Breast epithelium (tissue), 4 donors: ENCODE results near the gene ARFGAP1. TPM values are rescaled to one million over a fixed set of nuclear protein-coding genes. Genes with fewer than 3 reads are reported as not detected.

ENCODE experiments used
- DNase-seq, 2 donors: peaks; one replicate each; pipeline ENCODE4 v3.0.0-alpha.2; 2019; ENCODE audit warnings: low spot score in 2 of 2
- H3K27ac ChIP-seq, 2 donors: fragments of 200-600 bp; sonication (generic) in 1 of 2; one replicate each; pipeline ENCODE4 v1.5.1; 2016 to 2019; ENCODE audit warnings: mild to moderate bottlenecking in 1 of 2
- H3K27me3 ChIP-seq, 2 donors: fragments of 200-600 bp; sonication (generic) in 1 of 2; one replicate each; pipeline versions ENCODE4 v1.5.1 to v1.6.0; 2017 to 2019; ENCODE audit warnings: control low read depth in 1 of 2, mild to moderate bottlenecking in 1 of 2
- H3K36me3 ChIP-seq: fragments of 200-600 bp; one replicate; pipeline ENCODE4 v1.5.1; 2019
- H3K4me1 ChIP-seq, 2 donors: fragments of 200-600 bp; sonication (generic); one replicate each; pipeline ENCODE4 v1.5.1; 2016 to 2019; ENCODE audit warnings: control low read depth in 1 of 2
- H3K4me3 ChIP-seq, 3 donors: fragments of 200-600 bp; sonication (generic); 1 replicate in 2 of 3; 2 replicates in 1 of 3; pipeline ENCODE4 v1.5.1; 2016 to 2019; ENCODE audit warnings: mild to moderate bottlenecking in 3 of 3, moderate library complexity in 2 of 3
- H3K9me3 ChIP-seq, 2 donors: fragments of 200-600 bp; sonication (generic) in 1 of 2; one replicate each; pipeline ENCODE4 v1.5.1; 2016 to 2019; ENCODE audit warnings: control low read depth in 1 of 2
- POLR2A ChIP-seq: fragments of 450-650 bp; IDR thresholded peaks from one replicate; pipeline ENCODE4 v1.6.1; 2016; ENCODE audit warnings: antibody characterized with exemption, mild to moderate bottlenecking, moderate library complexity
- POLR2AphosphoS5 ChIP-seq, 3 donors: sonication (generic); formaldehyde crosslinking; IDR thresholded peaks; one replicate each; pipeline ENCODE4 v1.6.1; 2017; ENCODE audit warnings: antibody characterized with exemption in 3 of 3
- intact Hi-C: fragments of 100-400 bp; cut with DNase I; formaldehyde crosslinking; loops from one replicate; pipeline ENCODE4 v1.15.1; 2023; ENCODE audit warnings: low total_unique reads
- total RNA-seq, 3 donors: library from RNA; depleted of rRNA; stranded (reverse); fragments of >200 nt; gene quantifications; one replicate each; pipeline ENCODE4 v1.1.0, GENCODE V29; 2016
- TF ChIP-seq, protein P1 (sequence below), 3 donors: fragments of 450-650 bp; IDR thresholded peaks; one replicate each; pipeline ENCODE4 v1.5.1; 2016 to 2017; ENCODE audit warnings: antibody characterized with exemption in 3 of 3, mild to moderate bottlenecking in 3 of 3, moderate library complexity in 3 of 3

Gene ARFGAP1
- total RNA-seq, 3 donors from 2014 or later = 24.3 to 44.6 (median 38.2) TPM

GRCh38 chr20:63293871-63294535, 21.4 kb downstream of the ARFGAP1 start:
- no peak for DNase-seq
- intact Hi-C loops = loop anchor here (1.0 kb wide), 1 partner anchor 34 kb away; no protein-coding TSS in a partner anchor
- H3K9me3 ChIP-seq = no peaks in the 10 kb centered on the region
- no peak for TF ChIP-seq POLR2AphosphoS5 (IDR thresholded peaks at IDR 0.05)
- TF ChIP-seq, protein P1, sequence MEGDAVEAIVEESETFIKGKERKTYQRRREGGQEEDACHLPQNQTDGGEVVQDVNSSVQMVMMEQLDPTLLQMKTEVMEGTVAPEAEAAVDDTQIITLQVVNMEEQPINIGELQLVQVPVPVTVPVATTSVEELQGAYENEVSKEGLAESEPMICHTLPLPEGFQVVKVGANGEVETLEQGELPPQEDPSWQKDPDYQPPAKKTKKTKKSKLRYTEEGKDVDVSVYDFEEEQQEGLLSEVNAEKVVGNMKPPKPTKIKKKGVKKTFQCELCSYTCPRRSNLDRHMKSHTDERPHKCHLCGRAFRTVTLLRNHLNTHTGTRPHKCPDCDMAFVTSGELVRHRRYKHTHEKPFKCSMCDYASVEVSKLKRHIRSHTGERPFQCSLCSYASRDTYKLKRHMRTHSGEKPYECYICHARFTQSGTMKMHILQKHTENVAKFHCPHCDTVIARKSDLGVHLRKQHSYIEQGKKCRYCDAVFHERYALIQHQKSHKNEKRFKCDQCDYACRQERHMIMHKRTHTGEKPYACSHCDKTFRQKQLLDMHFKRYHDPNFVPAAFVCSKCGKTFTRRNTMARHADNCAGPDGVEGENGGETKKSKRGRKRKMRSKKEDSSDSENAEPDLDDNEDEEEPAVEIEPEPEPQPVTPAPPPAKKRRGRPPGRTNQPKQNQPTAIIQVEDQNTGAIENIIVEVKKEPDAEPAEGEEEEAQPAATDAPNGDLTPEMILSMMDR (IDR thresholded peaks at IDR 0.05) = no peak
- TF ChIP-seq POLR2A = no peak
- peaks cover 12 to 64% of the 10 kb centered on the region in 2 donors for H3K27me3 ChIP-seq
- no peaks in the 10 kb centered on the region for H3K4me1 ChIP-seq
- H3K36me3 ChIP-seq = no peaks in the 10 kb centered on the region
- H3K27ac ChIP-seq = no peak overlapping the region
- no peak overlapping the region for H3K4me3 ChIP-seq

- TF ChIP-seq, protein P1 (IDR thresholded peaks at IDR 0.05) = no peak
- TF ChIP-seq POLR2AphosphoS5 (IDR thresholded peaks at IDR 0.05) = no peak
- TF ChIP-seq POLR2A = no peak
- intact Hi-C loops = loop anchor here (1.0 kb wide), 1 partner anchor 34 kb away; no protein-coding TSS in a partner anchor
- no peak for DNase-seq
- no peaks in the 10 kb centered on the region for H3K36me3 ChIP-seq
- no peaks in the 10 kb centered on the region for H3K4me1 ChIP-seq
- H3K4me3 ChIP-seq = no peak overlapping the region
- H3K27me3 ChIP-seq = peaks cover 12 to 69% of the 10 kb centered on the region in 2 donors
- no peaks in the 10 kb centered on the region for H3K9me3 ChIP-seq
- H3K27ac ChIP-seq = no peak overlapping the region
These were observed 21.9 kb downstream of the ARFGAP1 start for GRCh38 chr20:63294536-63294900.

DNA sequence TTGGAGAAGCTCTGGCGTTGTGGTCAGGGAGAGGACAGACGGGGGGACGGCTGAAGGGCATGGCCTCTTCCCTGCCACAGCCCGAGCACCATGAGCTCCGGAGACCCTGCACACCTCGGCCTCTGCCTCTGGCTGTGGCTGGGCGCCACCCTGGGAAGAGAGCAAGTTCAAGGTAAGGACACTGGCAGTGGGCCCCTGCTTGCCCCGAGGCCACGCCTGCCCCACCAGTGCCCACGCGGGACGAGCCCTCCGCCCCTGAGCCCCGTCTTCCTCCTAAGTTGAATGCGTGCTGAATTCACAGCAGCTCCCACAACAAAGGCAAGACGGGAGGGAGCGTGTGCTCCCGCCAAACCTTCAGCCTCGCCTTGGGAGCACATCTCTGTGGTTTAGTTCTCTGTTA, 22.4 kb downstream of the ARFGAP1 start:
- H3K4me1 ChIP-seq = no peaks in the 10 kb centered on the region
- TF ChIP-seq POLR2AphosphoS5 (IDR thresholded peaks at IDR 0.05) (no peak), POLR2A (no peak)
- TF ChIP-seq, protein P1 (IDR thresholded peaks at IDR 0.05) = no peak
- no peak for DNase-seq
- intact Hi-C loops = no loop called here
- H3K36me3 ChIP-seq = no peaks in the 10 kb centered on the region
- H3K27me3 ChIP-seq = peaks cover 12 to 72% of the 10 kb centered on the region in 2 donors
- H3K4me3 ChIP-seq = no peak overlapping the region
- no peaks in the 10 kb centered on the region for H3K9me3 ChIP-seq
- H3K27ac ChIP-seq = no peak overlapping the region

DNA sequence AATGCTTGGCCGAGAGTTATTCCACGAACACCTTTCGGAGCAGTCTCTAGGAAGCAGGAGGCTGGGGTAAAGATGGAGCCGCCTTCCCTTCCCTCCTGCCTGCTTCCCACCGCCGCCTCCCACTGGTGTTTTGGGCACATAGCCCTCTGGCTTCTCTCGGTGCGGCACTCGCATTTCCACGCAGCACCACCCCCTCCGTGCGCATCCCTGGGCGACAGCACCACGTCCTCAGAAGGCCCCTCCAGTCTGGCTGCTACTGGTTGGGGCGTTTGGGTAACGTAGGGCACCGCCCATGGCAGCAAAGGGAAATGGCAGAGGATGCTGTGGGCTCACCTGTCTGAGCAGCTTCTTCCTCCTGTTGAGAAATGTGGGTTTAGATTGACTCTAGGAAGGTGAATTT, 22.8 kb downstream of the ARFGAP1 start:
- intact Hi-C loops = no loop called here
- Histone ChIP-seq H3K9me3 (no peaks in the 10 kb centered on the region), H3K27me3 (peaks cover 12 to 75% of the 10 kb centered on the region in 2 donors), H3K27ac (no peak overlapping the region), H3K4me1 (no peaks in the 10 kb centered on the region), H3K4me3 (no peak overlapping the region), H3K36me3 (no peaks in the 10 kb centered on the region)
- TF ChIP-seq POLR2AphosphoS5 (IDR thresholded peaks at IDR 0.05) (no peak), POLR2A (no peak)
- TF ChIP-seq, protein P1 (IDR thresholded peaks at IDR 0.05) = no peak
- no peak for DNase-seq

DNA sequence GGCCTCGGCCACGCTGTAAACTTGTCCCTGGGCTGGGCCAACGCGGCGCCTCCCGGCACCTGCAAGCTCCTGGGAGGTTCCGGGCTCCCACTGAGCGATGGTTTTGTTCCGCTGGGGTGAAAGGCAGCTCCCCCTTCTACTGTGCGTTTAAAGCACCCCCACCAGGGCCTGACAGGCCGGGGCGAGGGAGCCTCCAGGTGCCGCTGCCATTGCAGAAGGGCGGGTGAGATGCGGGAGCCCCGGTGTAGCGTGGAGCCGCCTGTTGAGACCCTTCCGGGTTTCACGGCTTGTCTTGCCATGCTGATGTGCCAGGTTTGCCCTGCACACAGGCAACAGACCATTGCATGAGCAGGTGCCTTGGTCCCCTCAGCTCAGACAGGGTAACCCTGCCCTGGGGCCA, 23.2 kb downstream of the ARFGAP1 start:
- no peak for DNase-seq
- H3K27me3 ChIP-seq = peaks cover 12 to 75% of the 10 kb centered on the region in 2 donors
- no peaks in the 10 kb centered on the region for H3K36me3 ChIP-seq
- H3K27ac ChIP-seq = no peak overlapping the region
- H3K4me1 ChIP-seq = no peaks in the 10 kb centered on the region
- no peak overlapping the region for H3K4me3 ChIP-seq
- no peaks in the 10 kb centered on the region for H3K9me3 ChIP-seq
- TF ChIP-seq, protein P1 (IDR thresholded peaks at IDR 0.05) = no peak
- no peak for TF ChIP-seq POLR2AphosphoS5 (IDR thresholded peaks at IDR 0.05)
- no peak for TF ChIP-seq POLR2A
- intact Hi-C loops = no loop called here
